NCI-H128 (cell line): ENCODE measurements around the gene MCL1.

ENCODE experiments used
- DNase-seq: peaks from one replicate; lab custom pipeline; 2025; ENCODE audit not compliant: unreplicated experiment; lab: John Stamatoyannopoulos, UW

The MCL1 gene

GRCh38 chr1:150558303-150558704 is 21.1 kb downstream of the MCL1 start:
- no peak for DNase-seq

GRCh38 chr1:150557813-150558212 is 21.6 kb downstream of the MCL1 start:
- DNase-seq = no peak

- DNase-seq = no peak
Measured at GRCh38 chr1:150557065-150557600, 22.3 kb downstream of the MCL1 start.

GRCh38 chr1:150555971-150556865 is 23.2 kb downstream of the MCL1 start:
- DNase-seq = no peak

DNA sequence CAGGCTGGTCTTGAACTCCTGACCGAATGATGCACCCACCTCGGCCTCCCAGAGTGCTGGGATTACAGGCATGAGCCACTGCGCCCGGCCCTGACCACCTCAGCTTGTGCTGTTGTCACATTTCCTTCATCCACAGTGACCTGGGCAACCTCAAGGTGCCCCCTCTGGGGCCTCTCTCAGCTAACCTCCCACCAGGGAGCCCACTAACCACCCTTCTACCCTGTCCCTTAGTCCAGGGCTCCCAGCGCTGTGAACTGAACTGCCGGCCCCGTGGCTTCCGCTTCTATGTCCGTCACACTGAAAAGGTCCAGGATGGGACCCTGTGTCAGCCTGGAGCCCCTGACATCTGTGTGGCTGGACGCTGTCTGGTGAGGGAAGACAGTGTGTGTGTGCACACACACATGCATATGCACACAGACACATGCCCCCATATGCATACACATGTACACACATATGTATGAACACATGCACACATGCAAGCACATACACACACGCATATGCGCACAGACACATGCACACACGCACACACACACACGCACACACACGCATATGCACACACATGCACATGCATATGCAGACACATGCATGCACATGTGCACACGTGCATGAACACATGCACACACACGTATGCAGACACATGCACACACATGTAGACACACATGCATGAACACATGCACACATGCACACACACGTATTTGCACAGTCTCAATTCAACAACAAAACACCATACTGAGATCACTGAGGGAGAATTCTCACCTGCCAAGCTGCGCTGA is 24.0 kb downstream of the MCL1 start:
- DNase-seq = no peak

DNA sequence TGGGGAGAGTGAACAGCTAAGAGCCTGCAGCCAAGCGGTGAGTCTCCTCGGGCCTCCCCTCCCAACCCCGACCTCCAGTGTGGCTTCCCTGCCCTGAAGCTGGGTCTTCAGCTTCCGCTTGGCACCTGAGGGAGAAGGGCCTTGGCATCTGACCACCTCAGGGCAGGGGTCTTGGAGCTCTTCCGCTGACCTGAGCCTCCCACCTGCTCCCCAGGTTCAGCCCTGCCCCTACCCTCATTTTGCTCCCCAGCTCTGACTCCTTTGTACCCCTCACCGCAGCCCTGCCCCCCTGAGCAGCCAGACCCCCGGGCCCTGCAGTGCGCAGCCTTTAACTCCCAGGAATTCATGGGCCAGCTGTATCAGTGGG is 25.3 kb downstream of the MCL1 start:
- DNase-seq = no peak

DNA sequence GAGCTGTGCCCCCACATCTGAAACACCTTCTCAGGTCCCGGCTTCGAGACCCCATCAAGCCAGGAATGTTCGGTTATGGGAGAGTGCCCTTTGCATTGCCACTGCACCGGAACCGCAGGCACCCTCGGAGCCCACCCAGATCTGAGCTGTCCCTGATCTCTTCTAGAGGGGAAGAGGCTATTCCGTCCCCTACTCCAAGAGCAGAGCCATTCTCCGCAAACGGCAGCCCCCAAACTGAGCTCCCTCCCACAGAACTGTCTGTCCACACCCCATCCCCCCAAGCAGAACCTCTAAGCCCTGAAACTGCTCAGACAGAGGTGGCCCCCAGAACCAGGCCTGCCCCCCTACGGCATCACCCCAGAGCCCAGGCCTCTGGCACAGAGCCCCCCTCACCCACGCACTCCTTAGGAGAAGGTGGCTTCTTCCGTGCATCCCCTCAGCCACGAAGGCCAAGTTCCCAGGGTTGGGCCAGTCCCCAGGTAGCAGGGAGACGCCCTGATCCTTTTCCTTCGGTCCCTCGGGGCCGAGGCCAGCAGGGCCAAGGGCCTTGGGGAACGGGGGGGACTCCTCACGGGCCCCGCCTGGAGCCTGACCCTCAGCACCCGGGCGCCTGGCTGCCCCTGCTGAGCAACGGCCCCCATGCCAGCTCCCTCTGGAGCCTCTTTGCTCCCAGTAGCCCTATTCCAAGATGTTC is 25.9 kb downstream of the MCL1 start:
- DNase-seq = no peak

DNA sequence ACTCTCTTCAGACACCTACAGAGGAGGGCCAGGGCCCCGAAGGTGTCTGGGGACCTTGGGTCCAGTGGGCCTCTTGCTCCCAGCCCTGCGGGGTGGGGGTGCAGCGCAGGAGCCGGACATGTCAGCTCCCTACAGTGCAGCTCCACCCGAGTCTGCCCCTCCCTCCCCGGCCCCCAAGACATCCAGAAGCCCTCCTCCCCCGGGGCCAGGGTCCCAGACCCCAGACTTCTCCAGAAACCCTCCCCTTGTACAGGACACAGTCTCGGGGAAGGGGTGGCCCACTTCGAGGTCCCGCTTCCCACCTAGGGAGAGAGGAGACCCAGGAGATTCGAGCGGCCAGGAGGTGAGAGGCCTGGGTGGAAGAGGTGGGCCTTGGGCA is 26.5 kb downstream of the MCL1 start:
- DNase-seq = no peak

DNA sequence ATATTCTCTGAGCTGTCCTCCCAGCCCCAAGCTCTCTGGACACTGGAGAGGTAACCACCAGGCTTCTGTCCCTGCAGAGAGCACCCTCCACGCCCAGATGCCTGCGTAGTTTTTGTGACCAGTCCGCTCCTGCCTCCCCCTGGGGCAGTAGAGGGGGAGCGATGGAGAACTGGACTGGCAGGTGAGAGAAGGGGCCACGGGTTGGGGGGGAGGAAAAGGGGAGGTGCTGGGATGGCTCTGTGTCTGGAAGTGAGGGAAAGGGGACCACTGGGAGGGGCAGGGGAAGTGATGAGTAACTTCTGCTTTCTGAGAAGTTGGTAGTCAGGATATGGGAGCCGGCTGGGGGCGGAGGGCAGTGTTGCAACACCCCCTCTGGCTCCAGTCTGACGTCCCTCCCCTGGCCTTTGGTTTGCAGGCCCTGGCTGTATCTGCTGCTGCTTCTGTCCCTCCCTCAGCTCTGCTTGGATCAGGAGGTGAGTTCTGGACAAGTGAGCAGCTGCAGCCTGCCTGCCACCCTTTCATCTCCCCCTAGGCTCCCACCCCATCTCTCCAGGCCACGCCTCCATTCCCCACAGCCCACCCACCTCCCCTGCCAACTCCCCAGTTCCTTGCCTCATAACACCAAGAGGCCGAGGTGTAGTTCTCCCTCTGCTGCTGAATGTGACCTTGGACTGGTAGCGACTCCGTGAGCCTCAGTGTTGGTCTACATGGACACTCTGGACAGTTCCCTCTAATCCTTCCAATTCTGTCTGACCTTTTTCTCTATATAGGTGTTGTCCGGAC is 27.1 kb downstream of the MCL1 start:
- DNase-seq = no peak

DNA sequence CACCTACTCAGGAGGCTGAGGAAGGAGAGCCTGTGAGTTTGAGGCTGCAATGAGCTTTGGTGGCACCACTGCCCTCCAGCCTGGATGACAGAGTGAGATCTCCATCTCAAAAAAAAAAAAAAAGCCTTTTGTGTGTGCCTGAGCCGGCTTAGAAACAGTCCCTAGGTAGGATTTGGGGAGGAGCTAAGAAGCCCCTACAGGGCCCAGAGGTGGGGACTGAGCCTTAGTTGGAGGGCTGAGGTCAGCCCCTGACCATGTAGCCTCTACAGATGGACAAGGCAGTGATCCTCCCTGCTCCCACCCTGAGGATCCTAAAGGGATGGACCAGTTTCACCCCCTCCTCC is 27.7 kb downstream of the MCL1 start:
- DNase-seq = no peak

- no peak for DNase-seq
Measured at GRCh38 chr1:150551051-150551783, 28.2 kb downstream of the MCL1 start.

DNA sequence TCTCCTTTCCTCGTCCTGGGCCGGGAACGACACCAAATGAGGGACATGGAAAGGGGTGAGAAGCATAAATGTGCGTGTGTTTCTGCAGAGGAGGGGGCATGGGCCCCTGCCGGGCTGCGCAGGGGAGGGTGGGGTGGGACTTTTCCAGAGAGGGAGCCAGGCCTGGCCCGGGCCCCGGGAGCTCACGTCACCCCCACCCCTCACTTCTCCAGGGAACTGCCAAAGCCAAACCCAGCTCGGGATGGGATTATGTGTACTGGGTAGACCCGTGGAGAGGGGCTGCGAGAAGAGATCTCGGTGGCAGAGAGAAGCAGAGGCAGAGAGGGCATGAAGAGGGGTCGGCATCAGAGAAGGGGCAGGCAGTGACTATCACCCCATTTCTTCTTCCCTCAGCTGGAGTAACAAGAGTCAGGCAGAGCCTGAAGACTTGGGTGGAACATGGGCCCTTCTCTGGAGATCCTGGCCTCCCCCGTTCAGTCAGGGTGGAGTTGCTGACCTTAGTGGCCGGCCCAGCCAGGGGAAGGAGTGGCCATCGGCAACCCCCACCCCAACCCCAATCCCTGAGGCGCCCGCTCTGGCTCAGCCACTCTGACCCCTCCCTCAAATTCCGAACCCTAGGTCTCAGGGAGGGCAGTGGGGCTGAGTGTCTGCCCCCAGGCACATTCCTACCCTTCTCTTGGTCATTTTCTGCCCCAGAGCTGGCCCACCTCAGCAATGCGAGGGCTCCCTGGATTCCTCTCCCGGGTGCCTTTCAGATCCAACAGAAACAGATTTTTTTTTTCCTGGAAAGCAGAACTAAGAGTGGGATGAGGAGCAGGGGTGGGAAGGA is 29.0 kb downstream of the MCL1 start:
- DNase-seq = no peak

GRCh38 chr1:150549496-150550221 is 29.8 kb downstream of the MCL1 start:
- DNase-seq = no peak

- no peak for DNase-seq
Measured at GRCh38 chr1:150548632-150549495, 30.5 kb downstream of the MCL1 start, which contains the start of gene ADAMTSL4. Gene ADAMTSL4, plus strand, starts transcription at chr1:150549408. Its CDS starts 2,881 bp downstream, at chr1:150552289.

DNA sequence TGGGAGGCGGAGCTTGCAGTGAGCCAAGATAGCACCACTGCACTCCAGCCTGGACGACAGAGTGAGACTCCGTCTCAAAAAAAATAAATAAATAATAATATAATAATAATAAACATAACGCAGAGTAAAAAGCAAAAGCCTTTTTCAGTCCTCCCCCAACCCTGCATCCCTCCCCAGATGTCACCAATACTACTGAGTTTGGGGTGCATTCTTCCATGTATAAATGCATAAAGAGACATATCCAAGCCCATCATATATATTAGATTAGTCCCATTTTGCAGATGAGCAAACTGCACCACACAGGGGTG is 31.1 kb downstream of the MCL1 start:
- DNase-seq = no peak

- no peak for DNase-seq
Measured at GRCh38 chr1:150546294-150546937, 33.0 kb downstream of the MCL1 start.

- DNase-seq = no peak
Measured at GRCh38 chr1:150545486-150546032, 33.9 kb downstream of the MCL1 start.
